ENCODE results near the gene MAL.

The MAL gene

GRCh38 chr2:95025406-95026319 lies at the start of gene MAL:
Gene MAL (plus strand): TSS chr2:95025708. CDS start chr2:95025793, 85 bp downstream.
- DNase-seq (ENCODE audit: low read depth) = no peak

- DNase-seq (ENCODE audit: low read depth) = no peak
Observed at GRCh38 chr2:94977826-94978225, 47.7 kb upstream of the MAL start.

- no peak for DNase-seq (ENCODE audit: low read depth)
Observed at GRCh38 chr2:94978917-94979316, 46.6 kb upstream of the MAL start.

GRCh38 chr2:94979406-94980375 lies 45.8 kb upstream of the MAL start:
- DNase-seq (ENCODE audit: low read depth) = no peak

GRCh38 chr2:94980406-94980805 lies 45.1 kb upstream of the MAL start:
- DNase-seq (ENCODE audit: low read depth) = no peak

GRCh38 chr2:94982156-94982555 lies 43.4 kb upstream of the MAL start:
- DNase-seq (ENCODE audit: low read depth) = no peak

GRCh38 chr2:94982675-94983074 lies 42.8 kb upstream of the MAL start:
- DNase-seq (ENCODE audit: low read depth) = no peak

- DNase-seq (ENCODE audit: low read depth) = no peak
Observed at GRCh38 chr2:94984964-94985575, 40.4 kb upstream of the MAL start.

- DNase-seq (ENCODE audit: low read depth) = no peak
Observed at GRCh38 chr2:94985636-94986035, 39.9 kb upstream of the MAL start.

GRCh38 chr2:94986392-94986963 lies 39.0 kb upstream of the MAL start:
- peak; percentile 49 for DNase-seq (ENCODE audit: low read depth)

GRCh38 chr2:94987074-94988020 lies 38.2 kb upstream of the MAL start:
- DNase-seq (ENCODE audit: low read depth) = no peak

- DNase-seq (ENCODE audit: low read depth) = no peak
Observed at GRCh38 chr2:94990956-94991355, 34.6 kb upstream of the MAL start.

GRCh38 chr2:94992360-94992759 lies 33.1 kb upstream of the MAL start:
- DNase-seq (ENCODE audit: low read depth) = no peak

GRCh38 chr2:94993176-94994062 lies 32.1 kb upstream of the MAL start:
- DNase-seq (ENCODE audit: low read depth) = no peak

GRCh38 chr2:94994063-94994913 lies 31.2 kb upstream of the MAL start:
- DNase-seq (ENCODE audit: low read depth) = no peak

- DNase-seq (ENCODE audit: low read depth) = no peak
Observed at GRCh38 chr2:94994914-94995552, 30.5 kb upstream of the MAL start.

GRCh38 chr2:94995553-94996304 lies 29.8 kb upstream of the MAL start:
- DNase-seq (ENCODE audit: low read depth) = no peak

All from fibroblast of the conjunctiva (primary cell).